Left ventricle myocardium superior (tissue), 1 donor: ENCODE measurements around the gene CLEC3B. TPM values are rescaled to one million over a fixed set of nuclear protein-coding genes. Genes with fewer than 3 reads are reported as not detected.
A peak's percentile ranks its signal among the peaks of the same experiment; 100 is the strongest.

ENCODE experiments used
- ATAC-seq: fragments of 200-7000 bp; cut with Tn5 transposase; one replicate; pipeline ENCODE4 v1.9.1; 2020; ENCODE audit warnings: mild to moderate bottlenecking, moderate library complexity
- DNase-seq: peaks from one replicate; pipeline ENCODE4 v3.0.0-alpha.2; 2020
- intact Hi-C: fragments of 100-400 bp; cut with micrococcal nuclease; formaldehyde crosslinking; loops from one replicate; pipeline ENCODE4 v1.11.0; 2022
- total RNA-seq: library from RNA; stranded (reverse); fragmentation: NEBNext Ultra II Directional; extraction: Animal tissue kit (Norgen Biotek cat#: 25700); gene quantifications from one replicate; pipeline ENCODE4 v1.2.1, GENCODE V29; 2021
- donor health status: DM: no; HTN: yes; CAD: no; lungs with severe emphysema.

CLEC3B gene
- total RNA-seq, 1 donor from 2014 or later: 68.0 TPM

- DNase-seq: no peak
- no peak for ATAC-seq
- intact Hi-C loops: no loop called here
Measured at GRCh38 chr3:45001738-45002137, 24.4 kb upstream of the CLEC3B start.

GRCh38 chr3:45002139-45002660 is 23.9 kb upstream of the CLEC3B start:
- intact Hi-C loops: no loop called here
- ATAC-seq (no peak), DNase-seq (no peak)

- intact Hi-C loops: no loop called here
- peak; percentile 71 for ATAC-seq
Measured at GRCh38 chr3:45002720-45003119, 23.4 kb upstream of the CLEC3B start.

GRCh38 chr3:45003406-45003805 is 22.7 kb upstream of the CLEC3B start:
- no peak for ATAC-seq
- intact Hi-C loops: no loop called here
- no peak for DNase-seq

More at GRCh38 chr3:45002720-45003119, 23.4 kb upstream of the CLEC3B start:
- peak; percentile 43 for DNase-seq

- intact Hi-C loops: no loop called here
- ATAC-seq (peak; percentile 54), DNase-seq (no peak)
Measured at GRCh38 chr3:45003859-45004258, 22.2 kb upstream of the CLEC3B start.

GRCh38 chr3:45007091-45007490 is 19.0 kb upstream of the CLEC3B start:
- no peak for DNase-seq
- ATAC-seq: no peak
- intact Hi-C loops: no loop called here

GRCh38 chr3:45008117-45008516 is 18.0 kb upstream of the CLEC3B start:
- ATAC-seq: no peak
- DNase-seq: no peak
- intact Hi-C loops: no loop called here

- DNase-seq (no peak), ATAC-seq (no peak)
- intact Hi-C loops: no loop called here
Measured at GRCh38 chr3:45009868-45010267, 16.2 kb upstream of the CLEC3B start.

- ATAC-seq: peak; percentile 43
- intact Hi-C loops: no loop called here
- DNase-seq: no peak
Measured at GRCh38 chr3:45010811-45011333, 15.2 kb upstream of the CLEC3B start.

- ATAC-seq (peak; percentile 90), DNase-seq (peak; percentile 79)
- intact Hi-C loops: no loop called here
Measured at GRCh38 chr3:45011756-45012508, 14.2 kb upstream of the CLEC3B start.

- no peak for DNase-seq
- ATAC-seq: peak; percentile 5
- intact Hi-C loops: no loop called here
Measured at GRCh38 chr3:45012577-45012976, 13.5 kb upstream of the CLEC3B start.

GRCh38 chr3:45016916-45017315 is 9.2 kb upstream of the CLEC3B start:
- DNase-seq: no peak
- ATAC-seq: no peak
- intact Hi-C loops: no loop called here

- intact Hi-C loops: no loop called here
- no peak for DNase-seq
- ATAC-seq: no peak
Measured at GRCh38 chr3:45017821-45018220, 8.3 kb upstream of the CLEC3B start.

GRCh38 chr3:45020534-45020933 is 5.6 kb upstream of the CLEC3B start:
- ATAC-seq: no peak
- no peak for DNase-seq
- intact Hi-C loops: no loop called here

GRCh38 chr3:45021524-45022297 is 4.4 kb upstream of the CLEC3B start:
- ATAC-seq: peak; percentile 86
- DNase-seq: peak; percentile 86
- intact Hi-C loops: no loop called here

GRCh38 chr3:45023675-45024074 is 2.4 kb upstream of the CLEC3B start:
- intact Hi-C loops: no loop called here
- DNase-seq: no peak
- no peak for ATAC-seq

GRCh38 chr3:45024542-45025255 is 1.4 kb upstream of the CLEC3B start:
- DNase-seq: no peak
- intact Hi-C loops: no loop called here
- peak; percentile 11 for ATAC-seq

GRCh38 chr3:45026957-45027356 is 854 bp downstream of the CLEC3B start:
- intact Hi-C loops: no loop called here
- peak; percentile 90 for DNase-seq
- peak; percentile 82 for ATAC-seq

GRCh38 chr3:45027441-45027840 is 1.3 kb downstream of the CLEC3B start:
- no peak for DNase-seq
- intact Hi-C loops: no loop called here
- no peak for ATAC-seq

GRCh38 chr3:45029216-45029615 is 3.1 kb downstream of the CLEC3B start:
- DNase-seq: no peak
- ATAC-seq: no peak
- intact Hi-C loops: no loop called here
